ENCODE results near the gene PLAC8.
"Not testable (repeated sequence)": the region's sequence is repeated elsewhere in the genome, so short reads cannot be mapped to it uniquely, and the experiment has no call there.

Gene PLAC8

DNA sequence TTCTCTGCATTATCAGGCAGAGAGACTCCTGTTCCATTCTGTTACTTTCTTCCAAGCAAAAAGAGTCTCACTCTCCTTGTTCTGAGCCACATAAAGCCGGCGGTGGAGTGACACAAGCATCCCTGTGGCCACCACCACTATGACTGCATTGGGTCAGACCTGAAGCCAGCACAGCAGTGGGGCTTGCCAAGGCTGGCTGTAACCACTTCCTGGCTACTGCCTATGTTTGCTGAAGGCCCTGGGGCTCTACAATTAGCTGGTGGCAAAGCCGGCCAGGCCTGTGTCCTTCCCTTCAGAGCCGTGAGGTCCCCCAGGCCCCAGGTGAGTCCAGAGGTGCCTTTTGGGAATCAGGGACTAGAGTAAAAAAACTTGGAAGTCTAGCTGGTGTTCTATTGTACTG, 31.8 kb downstream of the PLAC8 start:
- TF ChIP-seq CTCF (IDR thresholded peaks at IDR 0.05; ENCODE audit: insufficient read depth, low read length, missing control alignments) = no peak
- ChIA-PET CTCF (interaction anchor here (1.3 to 1.9 kb wide), 2 partner anchors 8 to 178 kb away, joined by 6 to 8 read pairs; no protein-coding TSS in a partner anchor), POLR2A (no interaction called here)
- H3K4me3 ChIP-seq (ENCODE audit: low read depth, low read length) = no peak overlapping the region
- no peak for DNase-seq (ENCODE audit: low read depth, low spot score)

- CTCF ChIA-PET = interaction anchor here (1.5 to 2.3 kb wide), 3 partner anchors 12 to 180 kb away, joined by 3 to 6 read pairs (median 5); no protein-coding TSS in a partner anchor
- POLR2A ChIA-PET = no interaction called here
These were observed 34.0 kb downstream of the PLAC8 start for GRCh38 chr4:83080561-83080960.

GRCh38 chr4:83075311-83076095, 39.0 kb downstream of the PLAC8 start:
- H3K4me3 ChIP-seq (ENCODE audit: low read depth, low read length) = no peak overlapping the region
- ChIA-PET CTCF (interaction anchor here (0.7 to 9.7 kb wide), 26 partner anchors 9 to 646 kb away, joined by 3 to 183 read pairs (median 5); partner anchors contain the start of genes COQ2 and PLAC8), POLR2A (interaction anchor here (1.0 to 2.2 kb wide), 2 partner anchors 37 to 209 kb away, joined by 4 to 8 read pairs; partner anchors contain the start of gene COQ2)
- DNase-seq (ENCODE audit: low read depth, low spot score) = no peak
- no peak for TF ChIP-seq CTCF (IDR thresholded peaks at IDR 0.05; ENCODE audit: insufficient read depth, low read length, missing control alignments)

More at GRCh38 chr4:83080561-83080960, 34.0 kb downstream of the PLAC8 start:
- TF ChIP-seq CTCF (IDR thresholded peaks at IDR 0.05; ENCODE audit: insufficient read depth, low read length, missing control alignments) = no peak
- no peak for DNase-seq (ENCODE audit: low read depth, low spot score)
- no peak overlapping the region for H3K4me3 ChIP-seq (ENCODE audit: low read depth, low read length)

DNA sequence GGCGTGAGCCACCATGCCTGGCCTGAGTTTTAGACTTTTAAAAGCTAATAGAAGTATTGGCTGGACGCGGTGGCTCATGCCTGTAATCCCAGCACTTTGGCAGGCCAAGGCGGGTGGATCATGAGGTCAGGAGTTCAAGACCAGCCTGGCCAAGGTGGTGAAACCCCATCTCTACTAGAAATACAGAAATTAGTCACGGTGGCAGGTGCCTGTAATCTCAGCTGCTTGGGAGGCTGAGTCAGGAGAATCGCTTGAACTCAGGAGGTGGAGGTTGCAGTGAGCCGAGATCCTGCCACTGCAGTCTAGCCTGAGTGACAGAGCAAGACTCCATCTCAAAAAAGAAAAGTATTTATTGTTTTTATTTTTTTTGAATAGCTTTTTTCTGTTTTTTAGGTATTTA, 39.7 kb downstream of the PLAC8 start:
- POLR2A ChIA-PET = interaction anchor here (2.2 kb wide), 1 partner anchor 210 kb away, joined by 8 read pairs; the partner anchor contains the start of gene COQ2

GRCh38 chr4:83074086-83074704, 40.3 kb downstream of the PLAC8 start:
- POLR2A ChIA-PET = interaction anchor here (2.2 kb wide), 1 partner anchor 210 kb away, joined by 8 read pairs; the partner anchor contains the start of gene COQ2
- DNase-seq (ENCODE audit: low read depth, low spot score) = peak; percentile 45

More for the DNA sequence above, 39.7 kb downstream of the PLAC8 start:
- CTCF ChIA-PET = interaction anchor here (0.6 to 9.7 kb wide), 38 partner anchors 8 to 645 kb away, joined by 3 to 183 read pairs (median 4); partner anchors contain the start of genes COQ2 and PLAC8
- DNase-seq (ENCODE audit: low read depth, low spot score); H3K4me3 ChIP-seq (ENCODE audit: low read depth, low read length): not testable (repeated sequence)

GRCh38 chr4:83071116-83071515, 43.4 kb downstream of the PLAC8 start:
- DNase-seq (ENCODE audit: low read depth, low spot score) = no peak
- TF ChIP-seq CTCF (IDR thresholded peaks at IDR 0.05; ENCODE audit: insufficient read depth, low read length, missing control alignments) = no peak
- ChIA-PET CTCF (interaction anchor here (0.8 to 9.7 kb wide), 10 partner anchors 9 to 211 kb away, joined by 3 to 183 read pairs (median 4); partner anchors contain the start of gene COQ2), POLR2A (no interaction called here)
- no peak overlapping the region for H3K4me3 ChIP-seq (ENCODE audit: low read depth, low read length)

More at GRCh38 chr4:83074086-83074704, 40.3 kb downstream of the PLAC8 start:
- CTCF ChIA-PET = interaction anchor here (0.6 to 9.7 kb wide), 36 partner anchors 9 to 462 kb away, joined by 3 to 183 read pairs (median 5); partner anchors contain the start of genes COQ2 and PLAC8
- no peak overlapping the region for H3K4me3 ChIP-seq (ENCODE audit: low read depth, low read length)
- TF ChIP-seq CTCF (IDR thresholded peaks at IDR 0.05; ENCODE audit: insufficient read depth, low read length, missing control alignments) = peak; percentile 64
